Activated CD4-positive, alpha-beta T cell treated with anti-CD3 and anti-CD28 coated beads, Interleukin-2, amount 10 ng/mL, durations not matched to agents 7 days and 5 days (primary cell): Measurements from ENCODE around the gene NEDD4. TPM values are rescaled to one million over a fixed set of nuclear protein-coding genes. Genes with fewer than 3 reads are reported as not detected.
"Not testable (repeated sequence)": the region's sequence is repeated elsewhere in the genome, so short reads cannot be mapped to it uniquely, and the experiment has no call there.

Source experiments
- CTCF ChIA-PET: fragments of 350-600 bp; sonication (Branson Sonifier 250); formaldehyde crosslinking; loops from one replicate; lab custom pipeline; 2021; ENCODE audit warnings: antibody characterized with exemption; lab: Charles Lee
- POLR2A ChIA-PET: fragments of 350-600 bp; sonication (Branson Sonifier 250); formaldehyde crosslinking; loops from one replicate; lab custom pipeline; 2021; ENCODE audit warnings: antibody characterized with exemption; lab: Charles Lee
- DNase-seq: peaks from one replicate; pipeline ENCODE4 v3.0.0-alpha.2; 2020
- H3K27ac Mint-ChIP-seq: one replicate; pipeline ENCODE4 v1.8.0; 2021; ENCODE audit warnings: mild to moderate bottlenecking, moderate library complexity, mixed read lengths
- H3K27me3 Mint-ChIP-seq: one replicate; pipeline ENCODE4 v1.8.0; 2021; ENCODE audit warnings: mixed read lengths
- H3K36me3 Mint-ChIP-seq: one replicate; pipeline ENCODE4 v1.8.0; 2021; ENCODE audit warnings: low read depth, mixed read lengths
- H3K4me1 Mint-ChIP-seq: one replicate; pipeline ENCODE4 v1.8.0; 2021; ENCODE audit warnings: mixed read lengths
- H3K4me3 Mint-ChIP-seq: one replicate; pipeline ENCODE4 v1.8.0; 2021; ENCODE audit warnings: mild to moderate bottlenecking, moderate library complexity, mixed read lengths
- H3K9me3 Mint-ChIP-seq: one replicate; pipeline ENCODE4 v1.8.0; 2021; ENCODE audit warnings: mixed read lengths
- total RNA-seq, 2 experiments: library from RNA; stranded (reverse); gene quantifications; one replicate each; pipeline ENCODE4 v1.2.3, GENCODE V29; 2021

The NEDD4 gene
- total RNA-seq, 2 experiments from 2014 or later = 8.7 to 11.1 TPM

GRCh38 chr15:55860468-55860867 is 132.9 kb downstream of the NEDD4 start:
- no peak overlapping the region for H3K27ac Mint-ChIP-seq
- no peaks in the 10 kb centered on the region for H3K27me3 Mint-ChIP-seq
- CTCF ChIA-PET = no interaction called here
- H3K4me1 Mint-ChIP-seq = no peaks in the 10 kb centered on the region
- no peak overlapping the region for H3K4me3 Mint-ChIP-seq
- H3K36me3 Mint-ChIP-seq = peaks cover 4% of the 10 kb centered on the region
- H3K9me3 Mint-ChIP-seq = no peaks in the 10 kb centered on the region
- POLR2A ChIA-PET = no interaction called here
- no peak for DNase-seq

GRCh38 chr15:55859681-55860080 is 133.7 kb downstream of the NEDD4 start:
- H3K27ac Mint-ChIP-seq = no peak overlapping the region
- H3K27me3 Mint-ChIP-seq = no peaks in the 10 kb centered on the region
- DNase-seq = no peak
- H3K4me3 Mint-ChIP-seq = no peak overlapping the region
- H3K4me1 Mint-ChIP-seq = no peaks in the 10 kb centered on the region
- POLR2A ChIA-PET = no interaction called here
- peaks cover 4% of the 10 kb centered on the region for H3K36me3 Mint-ChIP-seq
- no peaks in the 10 kb centered on the region for H3K9me3 Mint-ChIP-seq
- CTCF ChIA-PET = no interaction called here

GRCh38 chr15:55858661-55859060 is 134.8 kb downstream of the NEDD4 start:
- H3K4me1 Mint-ChIP-seq = no peaks in the 10 kb centered on the region
- peaks cover 4% of the 10 kb centered on the region for H3K36me3 Mint-ChIP-seq
- H3K27ac Mint-ChIP-seq = no peak overlapping the region
- no peak overlapping the region for H3K4me3 Mint-ChIP-seq
- H3K27me3 Mint-ChIP-seq = no peaks in the 10 kb centered on the region
- POLR2A ChIA-PET = no interaction called here
- CTCF ChIA-PET = interaction anchor here (0.6 kb wide), 2 partner anchors 14 to 189 kb away, joined by 3 to 4 read pairs; no protein-coding TSS in a partner anchor
- no peak for DNase-seq
- H3K9me3 Mint-ChIP-seq = no peaks in the 10 kb centered on the region

GRCh38 chr15:55856506-55857164 is 136.8 kb downstream of the NEDD4 start:
- DNase-seq = no peak
- Mint-ChIP-seq H3K4me3 (no peak overlapping the region), H3K9me3 (no peaks in the 10 kb centered on the region), H3K4me1 (no peaks in the 10 kb centered on the region), H3K36me3 (peaks cover 4% of the 10 kb centered on the region), H3K27ac (no peak overlapping the region), H3K27me3 (no peaks in the 10 kb centered on the region)
- ChIA-PET CTCF (interaction anchor here (0.7 kb wide), 1 partner anchor 226 kb away, joined by 3 read pairs; no protein-coding TSS in a partner anchor), POLR2A (no interaction called here)

GRCh38 chr15:55853134-55853533 is 140.3 kb downstream of the NEDD4 start:
- H3K27me3 Mint-ChIP-seq = no peaks in the 10 kb centered on the region
- ChIA-PET POLR2A (no interaction called here), CTCF (interaction anchor here (1.1 kb wide), 1 partner anchor 8 kb away, joined by 3 read pairs; no protein-coding TSS in a partner anchor)
- no peak overlapping the region for H3K27ac Mint-ChIP-seq
- DNase-seq = no peak
- no peaks in the 10 kb centered on the region for H3K9me3 Mint-ChIP-seq
- H3K36me3 Mint-ChIP-seq = peaks cover 3% of the 10 kb centered on the region
- H3K4me3 Mint-ChIP-seq = no peak overlapping the region
- H3K4me1 Mint-ChIP-seq = no peaks in the 10 kb centered on the region

GRCh38 chr15:55846116-55846707 is 147.2 kb downstream of the NEDD4 start:
- DNase-seq = peak; percentile 80
- no peaks in the 10 kb centered on the region for H3K27me3 Mint-ChIP-seq

GRCh38 chr15:55842897-55843296 is 150.5 kb downstream of the NEDD4 start:
- H3K27me3 Mint-ChIP-seq, H3K27ac Mint-ChIP-seq, POLR2A ChIA-PET, CTCF ChIA-PET, H3K4me3 Mint-ChIP-seq, DNase-seq, H3K4me1 Mint-ChIP-seq, H3K9me3 Mint-ChIP-seq: not testable (repeated sequence)
- H3K36me3 Mint-ChIP-seq = peaks cover 10% of the 10 kb centered on the region

More at GRCh38 chr15:55846116-55846707, 147.2 kb downstream of the NEDD4 start:
- ChIA-PET CTCF (interaction anchor here (0.6 to 2.0 kb wide), 2 partner anchors 19 to 200 kb away, joined by 4 to 8 read pairs; no protein-coding TSS in a partner anchor), POLR2A (no interaction called here)
- H3K9me3 Mint-ChIP-seq = no peaks in the 10 kb centered on the region
- no peak overlapping the region for H3K4me3 Mint-ChIP-seq
- H3K36me3 Mint-ChIP-seq = peaks cover 8% of the 10 kb centered on the region
- no peak overlapping the region for H3K27ac Mint-ChIP-seq
- H3K4me1 Mint-ChIP-seq = no peaks in the 10 kb centered on the region

- H3K27ac Mint-ChIP-seq = no peak overlapping the region
- ChIA-PET POLR2A (no interaction called here), CTCF (no interaction called here)
- DNase-seq = no peak
- H3K4me3 Mint-ChIP-seq = no peak overlapping the region
- H3K9me3 Mint-ChIP-seq = no peaks in the 10 kb centered on the region
- H3K4me1 Mint-ChIP-seq = no peaks in the 10 kb centered on the region
- peaks cover 4% of the 10 kb centered on the region for H3K36me3 Mint-ChIP-seq
- H3K27me3 Mint-ChIP-seq = no peaks in the 10 kb centered on the region
Observed at GRCh38 chr15:55835866-55836265, 157.5 kb downstream of the NEDD4 start.

GRCh38 chr15:55834331-55834730 is 159.1 kb downstream of the NEDD4 start:
- H3K4me1 Mint-ChIP-seq = peaks cover 12% of the 10 kb centered on the region
- no peaks in the 10 kb centered on the region for H3K9me3 Mint-ChIP-seq
- H3K4me3 Mint-ChIP-seq = no peak overlapping the region
- H3K36me3 Mint-ChIP-seq = peaks cover 4% of the 10 kb centered on the region
- no peak for DNase-seq
- H3K27ac Mint-ChIP-seq = no peak overlapping the region
- ChIA-PET POLR2A (no interaction called here), CTCF (no interaction called here)
- no peaks in the 10 kb centered on the region for H3K27me3 Mint-ChIP-seq

- H3K4me1 Mint-ChIP-seq = peaks cover 23% of the 10 kb centered on the region
- ChIA-PET POLR2A (no interaction called here), CTCF (no interaction called here)
- H3K9me3 Mint-ChIP-seq = no peaks in the 10 kb centered on the region
- H3K36me3 Mint-ChIP-seq = no peaks in the 10 kb centered on the region
- peak; percentile 25 for DNase-seq
- H3K4me3 Mint-ChIP-seq = no peak overlapping the region
- no peaks in the 10 kb centered on the region for H3K27me3 Mint-ChIP-seq
- H3K27ac Mint-ChIP-seq = peak overlapping the region; percentile 76
Observed at GRCh38 chr15:55829826-55830225, 163.6 kb downstream of the NEDD4 start.

GRCh38 chr15:55827955-55828354 is 165.5 kb downstream of the NEDD4 start:
- Mint-ChIP-seq H3K36me3 (no peaks in the 10 kb centered on the region), H3K4me3 (no peak overlapping the region), H3K27me3 (no peaks in the 10 kb centered on the region), H3K9me3 (no peaks in the 10 kb centered on the region), H3K27ac (no peak overlapping the region), H3K4me1 (peaks cover 23% of the 10 kb centered on the region)
- CTCF ChIA-PET = interaction anchor here (1.7 kb wide), 1 partner anchor 157 kb away, joined by 3 read pairs; no protein-coding TSS in a partner anchor
- no peak for DNase-seq
- POLR2A ChIA-PET = no interaction called here

GRCh38 chr15:55827204-55827603 is 166.2 kb downstream of the NEDD4 start:
- ChIA-PET POLR2A (no interaction called here), CTCF (interaction anchor here (1.7 kb wide), 1 partner anchor 156 kb away, joined by 3 read pairs; no protein-coding TSS in a partner anchor)
- DNase-seq = no peak
- Mint-ChIP-seq H3K4me3 (no peak overlapping the region), H3K4me1 (peaks cover 23% of the 10 kb centered on the region), H3K27ac (no peak overlapping the region), H3K36me3 (no peaks in the 10 kb centered on the region), H3K27me3 (no peaks in the 10 kb centered on the region), H3K9me3 (peaks cover under 1% of the 10 kb centered on the region)

- no peak overlapping the region for H3K4me3 Mint-ChIP-seq
- no peaks in the 10 kb centered on the region for H3K36me3 Mint-ChIP-seq
- H3K27ac Mint-ChIP-seq = no peak overlapping the region
- ChIA-PET POLR2A (interaction anchor here (0.5 kb wide), 1 partner anchor 9 kb away, joined by 5 read pairs; no protein-coding TSS in a partner anchor), CTCF (no interaction called here)
- H3K27me3 Mint-ChIP-seq = no peaks in the 10 kb centered on the region
- peaks cover 18% of the 10 kb centered on the region for H3K4me1 Mint-ChIP-seq
- no peak for DNase-seq
- H3K9me3 Mint-ChIP-seq = peaks cover 2% of the 10 kb centered on the region
Observed at GRCh38 chr15:55824857-55825613, 168.4 kb downstream of the NEDD4 start.
